Amygdala (tissue), 56 donors: ENCODE measurements around the gene PCOLCE2.

ENCODE experiments used
- DNase-seq, 56 donors: peaks; one replicate each; lab custom pipeline; 2025; lab: John Stamatoyannopoulos, UW

PCOLCE2 gene

DNA sequence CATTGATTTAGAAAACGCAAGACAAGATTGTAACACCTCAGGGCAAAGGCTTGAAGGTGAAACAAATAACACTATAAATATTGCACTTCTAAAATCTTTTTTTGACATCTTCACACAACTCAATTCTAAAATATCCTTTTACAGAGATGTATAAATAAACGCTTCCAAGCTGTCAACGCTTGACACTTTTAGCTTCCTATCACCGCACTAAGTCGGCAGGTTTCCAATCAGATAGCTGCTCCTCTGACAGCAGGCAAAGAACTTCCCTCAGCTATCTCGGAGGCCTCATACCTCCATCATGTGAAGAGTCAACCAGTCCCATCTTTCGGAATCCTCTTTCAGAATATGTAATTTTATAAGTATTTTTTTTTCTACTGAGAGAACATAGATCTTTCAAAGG, 71.0 kb downstream of the PCOLCE2 start:
- DNase-seq: no peak

DNA sequence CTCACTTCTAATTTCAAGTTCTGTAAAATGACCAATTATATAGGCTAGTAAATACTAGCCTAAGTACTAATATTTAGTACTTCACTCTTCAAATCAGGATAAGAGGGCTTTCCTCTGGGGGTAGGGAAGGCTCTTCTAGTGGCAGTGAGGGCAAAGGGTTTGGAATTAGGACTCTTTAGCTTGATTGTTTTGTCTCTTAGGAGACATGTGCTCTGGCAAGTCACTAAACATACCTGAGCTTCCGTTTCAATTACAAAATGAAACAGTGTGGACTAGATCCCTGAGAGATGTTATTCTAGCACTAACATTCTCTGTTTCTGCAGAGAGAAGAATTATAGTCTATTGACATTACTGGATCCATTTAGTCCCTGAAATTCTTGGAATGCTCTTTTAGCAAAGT, 71.5 kb downstream of the PCOLCE2 start:
- no peak for DNase-seq

DNA sequence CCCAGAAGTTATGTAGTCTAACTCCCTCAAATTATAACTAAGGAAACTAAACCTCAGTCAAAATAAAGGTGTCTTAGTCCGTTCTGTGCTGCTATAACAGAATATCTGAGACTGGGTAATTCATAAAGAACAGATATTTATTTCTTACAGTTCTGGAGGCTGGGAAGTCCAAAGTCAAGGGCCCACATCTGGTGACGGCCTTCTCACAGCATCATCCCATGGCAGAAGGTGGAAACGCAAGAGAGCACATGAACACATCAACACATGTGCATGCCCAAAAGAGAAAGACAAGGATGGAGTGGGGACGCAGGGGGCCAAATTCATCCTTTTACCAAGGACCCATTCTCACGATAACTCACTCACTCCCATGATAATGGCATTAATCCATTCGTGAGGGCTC, 73.1 kb downstream of the PCOLCE2 start:
- no peak for DNase-seq

DNA sequence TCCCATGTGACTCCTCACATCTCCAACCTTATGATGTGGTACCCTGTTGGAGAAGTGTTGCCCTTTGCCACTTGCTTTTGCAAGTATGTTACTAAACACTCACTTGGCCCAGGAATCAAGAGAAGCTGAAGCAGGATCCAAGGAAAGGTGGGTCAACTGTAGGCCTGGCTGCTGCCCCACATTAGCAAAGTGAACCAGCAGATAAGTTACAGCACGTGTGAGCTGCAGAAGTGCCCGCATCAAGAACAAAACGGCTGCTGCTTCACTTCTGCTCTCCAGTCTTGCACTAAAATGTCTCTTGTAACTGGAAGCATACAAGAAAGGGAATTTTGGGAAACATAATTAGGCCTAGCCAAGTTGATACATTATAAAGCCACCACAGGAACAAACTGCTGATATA, 79.6 kb downstream of the PCOLCE2 start:
- DNase-seq: no peak

DNA sequence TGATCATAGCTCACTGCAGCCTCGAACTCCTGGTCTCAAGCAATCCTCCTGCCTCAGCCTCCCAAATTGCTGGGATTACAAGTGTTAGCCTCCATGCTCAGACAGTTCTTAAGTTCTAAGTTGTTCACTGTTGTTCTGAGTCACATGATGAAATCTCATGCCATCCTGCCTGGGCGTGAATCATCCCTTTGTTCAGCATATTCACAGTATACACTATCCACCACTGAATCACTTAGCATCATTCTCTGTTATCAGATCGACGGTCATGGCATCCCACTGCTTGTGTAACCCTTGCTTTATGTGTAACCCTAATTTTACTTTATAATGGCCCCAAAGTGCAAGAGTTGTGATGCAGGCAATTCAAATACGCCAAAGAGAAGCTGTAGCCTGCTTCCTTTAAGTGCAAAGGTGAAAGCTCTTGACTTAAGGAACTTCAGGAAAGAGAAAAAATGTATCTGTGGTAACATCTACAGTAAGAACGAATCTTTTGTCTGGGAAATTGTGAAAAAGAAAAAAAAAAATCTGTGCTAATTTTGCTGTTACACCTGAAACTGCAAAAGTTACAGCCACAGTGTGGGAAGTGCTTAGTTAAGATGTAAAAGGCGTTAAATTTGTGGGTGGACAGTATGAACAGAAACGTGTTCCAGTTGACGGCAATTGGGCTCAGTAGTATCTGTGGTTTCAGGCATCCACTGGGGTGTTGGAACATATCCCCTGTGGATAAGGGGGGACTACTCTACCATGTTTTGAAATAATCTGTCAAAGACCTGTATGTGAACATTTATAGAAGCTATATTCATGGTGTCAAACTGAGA, 80.6 kb downstream of the PCOLCE2 start:
- DNase-seq: peak in 1 of 56 donors; percentile 9

DNA sequence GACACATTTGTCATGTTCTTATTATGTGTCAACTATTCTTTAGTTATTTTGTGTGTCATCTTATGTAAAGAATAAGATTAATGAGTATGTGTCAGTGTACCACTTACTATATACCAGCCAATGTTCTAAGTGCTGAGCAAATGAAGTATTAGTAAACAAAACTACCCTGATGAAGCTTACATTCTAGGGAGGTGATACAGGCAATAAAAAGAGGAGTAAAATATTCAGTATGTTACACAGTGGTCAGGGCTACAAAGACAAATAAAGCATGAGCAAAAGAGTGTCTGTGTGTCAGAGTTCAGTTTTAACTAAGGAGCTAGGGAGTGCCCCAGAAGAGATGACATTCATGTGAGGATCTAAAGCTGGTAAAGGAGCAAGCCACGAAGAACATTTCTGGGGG, 86.0 kb downstream of the PCOLCE2 start:
- DNase-seq: no peak

DNA sequence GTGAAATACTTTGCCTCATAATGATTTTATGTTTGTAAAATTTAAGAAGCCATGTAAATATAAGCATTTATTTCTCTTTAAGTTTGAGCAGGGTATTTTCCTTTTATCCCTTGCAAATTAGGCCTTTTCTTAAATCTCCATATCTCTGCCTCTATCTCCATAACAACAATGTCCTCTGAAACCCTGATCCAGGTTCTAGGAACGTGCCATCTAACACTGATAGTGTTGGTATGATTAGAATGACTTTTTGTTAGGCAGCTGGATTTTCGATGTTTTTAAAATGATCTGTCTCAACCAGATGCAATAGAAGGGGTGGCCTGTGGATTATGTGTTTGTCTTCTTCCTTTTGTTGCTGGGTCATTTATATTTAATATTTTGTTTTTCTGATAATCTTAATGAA, 87.1 kb downstream of the PCOLCE2 start:
- DNase-seq: no peak

DNA sequence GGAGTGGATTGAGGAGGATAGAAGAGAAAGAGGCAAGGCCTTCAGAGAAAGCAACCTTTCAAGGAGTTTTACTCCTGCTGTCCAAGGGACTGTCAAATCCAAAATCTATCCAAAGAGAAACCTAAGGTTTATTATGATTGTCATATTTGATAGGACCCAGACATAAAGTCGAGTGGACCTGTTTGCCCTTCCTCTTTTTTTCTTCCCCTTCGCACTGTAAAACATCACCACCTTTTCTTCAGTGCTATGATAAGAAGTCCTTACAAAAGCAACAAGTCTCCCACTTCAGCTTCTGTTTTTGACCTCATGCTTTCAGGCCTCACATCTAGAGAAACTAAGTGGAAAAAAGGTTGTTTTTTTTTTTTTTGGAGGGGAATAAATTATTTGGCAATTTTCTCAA, 92.1 kb downstream of the PCOLCE2 start:
- no peak for DNase-seq

DNA sequence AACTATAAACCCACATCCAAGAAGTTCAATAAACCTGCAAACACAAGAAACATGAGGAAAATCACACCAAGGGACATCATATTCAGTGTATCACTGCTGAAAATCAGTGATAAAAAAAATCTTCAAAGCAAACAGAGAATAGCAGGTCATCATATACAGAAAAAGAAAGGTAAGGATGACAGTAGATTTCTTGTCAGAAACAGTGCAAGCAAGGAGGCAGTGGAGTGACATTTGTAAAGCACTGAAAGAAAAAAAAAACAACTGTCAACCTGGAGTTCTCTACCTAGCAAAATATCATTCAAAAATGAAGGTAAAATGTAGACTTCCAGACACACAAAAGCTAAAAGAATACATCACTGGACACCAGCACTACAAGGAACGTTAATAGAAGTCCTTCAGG, 93.6 kb downstream of the PCOLCE2 start:
- no peak for DNase-seq

DNA sequence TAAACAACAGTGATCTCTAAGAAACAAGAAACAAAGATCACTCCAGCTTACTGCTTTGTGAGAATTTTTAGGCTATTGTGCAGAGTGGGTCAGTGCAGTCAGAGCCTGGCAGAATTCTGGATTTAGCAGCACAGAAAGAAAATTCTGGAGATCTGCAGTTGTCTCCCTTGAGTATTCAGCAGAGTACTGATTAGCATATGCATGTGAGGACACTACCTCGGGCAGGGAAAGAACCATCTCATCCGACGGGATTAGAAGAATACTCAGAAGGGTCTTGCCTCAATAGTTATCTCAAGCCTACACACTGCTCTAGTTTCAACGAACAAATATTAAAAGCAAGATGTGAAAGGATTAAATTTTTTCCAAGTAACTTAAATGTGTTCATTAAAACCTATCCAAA, 94.4 kb downstream of the PCOLCE2 start:
- no peak for DNase-seq

DNA sequence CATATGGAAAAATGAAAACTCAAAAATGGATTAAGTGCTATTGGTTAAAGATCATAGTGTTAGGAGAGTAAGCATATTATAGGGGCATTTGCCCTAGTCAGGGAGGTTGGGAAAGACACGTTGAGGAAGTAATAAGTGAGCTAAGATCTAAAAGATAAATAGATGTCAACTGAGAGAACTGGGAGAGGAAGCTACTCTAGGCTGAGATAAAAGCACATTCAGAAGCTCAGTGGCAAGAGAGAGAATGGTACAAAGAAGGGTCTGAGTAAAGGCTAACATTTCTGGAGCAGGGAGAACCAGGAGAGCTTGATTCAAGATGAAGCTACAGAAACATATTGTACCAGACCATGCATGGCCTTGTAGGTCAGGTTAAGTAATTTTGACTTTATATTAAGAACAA, 101.2 kb downstream of the PCOLCE2 start:
- no peak for DNase-seq

DNA sequence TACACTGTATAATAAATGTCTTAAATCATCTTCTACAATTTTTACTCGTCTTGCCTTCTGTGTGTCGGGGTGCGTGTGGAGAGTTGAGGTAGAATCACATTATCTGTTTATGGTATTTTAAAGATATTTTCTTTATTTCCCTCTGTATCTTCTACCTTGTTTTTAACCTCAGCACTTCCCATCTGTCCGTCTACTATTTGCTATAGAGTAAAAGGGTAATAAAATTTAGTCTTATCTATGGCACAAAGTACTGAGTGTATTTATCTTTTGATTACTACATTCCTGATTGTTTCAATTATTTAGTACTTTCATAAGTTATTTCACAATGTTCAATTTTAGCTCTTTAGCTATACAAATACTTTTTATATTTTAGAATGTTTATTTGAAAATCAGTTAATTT, 102.9 kb downstream of the PCOLCE2 start:
- no peak for DNase-seq

DNA sequence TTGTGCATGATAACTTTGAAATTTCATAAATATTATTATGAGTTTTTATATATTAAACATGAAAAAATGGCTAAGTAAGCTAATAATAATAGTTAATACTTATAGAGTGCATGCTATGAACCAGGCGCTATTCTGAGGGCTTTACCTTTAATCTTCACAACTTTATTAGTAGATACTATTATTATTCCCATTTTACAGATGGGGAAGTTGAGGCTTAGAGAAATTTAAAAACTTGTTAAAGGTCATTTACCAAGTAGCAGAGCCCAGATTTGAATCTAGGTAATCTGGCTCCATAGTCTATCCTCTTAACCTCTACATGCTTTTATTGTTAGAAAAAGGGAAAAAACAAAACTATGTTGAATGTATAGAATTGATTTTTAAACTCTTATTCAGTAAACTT, 104.7 kb downstream of the PCOLCE2 start:
- DNase-seq: no peak

DNA sequence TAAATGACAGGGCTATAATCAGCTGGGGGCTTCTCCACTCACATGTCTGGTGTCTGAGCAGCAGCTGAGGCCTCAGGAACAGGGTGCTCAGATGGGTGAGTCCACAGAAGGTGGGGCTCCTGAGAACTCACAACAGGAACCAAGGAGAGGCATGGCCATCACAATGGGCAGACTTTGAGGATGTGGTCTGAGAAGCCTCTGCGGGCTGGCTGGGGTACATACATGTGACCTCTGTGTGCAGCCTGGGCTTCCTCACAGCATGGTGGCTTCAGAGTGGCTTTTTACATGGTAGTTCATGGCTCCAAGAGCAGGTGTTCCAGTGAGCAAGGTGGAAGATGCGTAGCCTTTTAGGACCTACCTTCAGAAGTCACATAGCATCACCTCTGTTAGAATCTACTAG, 106.3 kb downstream of the PCOLCE2 start:
- no peak for DNase-seq

DNA sequence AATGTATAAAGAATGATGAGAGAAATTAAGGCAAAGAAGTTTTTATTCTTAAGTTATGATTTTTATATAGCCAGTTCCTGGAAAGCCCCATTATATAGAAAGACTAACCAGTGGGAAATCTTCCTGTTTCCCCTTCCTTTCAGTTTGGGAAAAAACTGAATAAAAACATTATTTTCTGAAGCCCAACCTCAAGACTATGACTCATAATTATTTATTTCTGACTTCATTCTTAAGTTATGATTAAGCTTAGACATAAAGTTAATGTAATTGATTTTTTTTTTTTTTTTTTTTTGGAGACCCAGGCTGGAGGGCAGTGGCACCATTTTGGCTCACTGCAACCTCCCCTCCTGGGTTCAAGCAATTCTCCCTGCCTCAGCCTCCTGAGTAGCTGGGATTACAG, 109.3 kb downstream of the PCOLCE2 start:
- DNase-seq: no peak

DNA sequence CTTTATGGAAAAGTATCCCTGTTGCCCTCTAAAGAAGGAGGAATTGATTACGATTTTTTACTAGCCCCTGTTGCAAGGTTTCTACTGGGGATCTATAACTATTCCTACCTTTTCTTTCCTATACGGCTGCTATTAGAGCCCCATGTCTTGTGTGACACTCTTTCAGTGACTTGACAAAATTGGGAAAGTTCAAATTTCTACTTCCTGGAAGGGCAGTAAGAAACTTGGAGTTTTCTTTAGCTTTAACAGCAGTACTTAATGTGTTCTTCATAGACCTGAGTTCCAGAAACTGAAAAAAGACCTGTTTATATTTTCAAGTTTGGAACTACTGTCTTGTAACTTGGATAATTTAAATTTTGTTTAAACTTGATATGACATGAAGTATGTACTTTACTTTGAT, 110.3 kb downstream of the PCOLCE2 start:
- no peak for DNase-seq

DNA sequence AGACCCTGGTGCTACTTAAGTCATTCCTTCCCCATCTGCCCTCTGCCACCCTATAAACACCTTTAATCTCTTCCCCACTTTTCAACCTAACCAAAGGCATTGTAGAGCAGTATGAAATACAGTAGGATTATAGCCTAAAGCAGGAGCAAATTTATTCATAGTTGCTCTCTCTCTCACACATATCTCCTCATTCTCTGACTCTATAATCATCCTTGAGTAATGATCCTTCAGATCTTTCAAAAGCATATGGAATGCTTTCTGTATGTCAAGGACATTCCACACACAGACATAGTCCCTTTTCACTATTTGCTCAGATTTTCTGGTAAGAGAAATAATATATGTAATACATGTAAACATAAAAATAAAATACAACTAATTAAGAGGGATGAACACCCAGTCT, 111.0 kb downstream of the PCOLCE2 start:
- no peak for DNase-seq

DNA sequence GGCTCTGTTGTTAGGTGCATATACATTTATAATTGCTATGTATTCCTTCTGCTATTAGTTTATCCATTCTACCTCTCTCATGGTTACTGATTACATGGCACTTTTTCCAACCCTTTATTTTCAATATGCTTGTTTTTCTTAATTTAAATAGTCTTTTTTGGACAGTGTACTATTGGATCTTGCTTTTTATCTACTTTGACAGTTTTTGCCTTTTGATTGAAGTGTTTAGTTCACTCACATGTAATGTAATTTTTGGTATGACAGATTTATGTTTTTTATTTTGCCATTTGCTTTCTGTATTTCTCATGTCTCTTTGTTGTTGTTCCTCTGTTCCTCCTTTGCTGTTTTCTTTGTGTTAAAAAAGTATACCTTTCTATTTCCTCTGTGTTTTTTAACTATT, 120.5 kb downstream of the PCOLCE2 start:
- no peak for DNase-seq
